ENCODE data around the gene FMNL1.

FMNL1 gene

GRCh38 chr17:45221081-45222013 is at the start of gene FMNL1:
FMNL1 (plus strand) TSS chr17:45221885; CDS start chr17:45222125, 240 bp downstream.
- peak; percentile 70 for DNase-seq

- DNase-seq: no peak
Measured at GRCh38 chr17:45172232-45172540, 49.5 kb upstream of the FMNL1 start.

DNA sequence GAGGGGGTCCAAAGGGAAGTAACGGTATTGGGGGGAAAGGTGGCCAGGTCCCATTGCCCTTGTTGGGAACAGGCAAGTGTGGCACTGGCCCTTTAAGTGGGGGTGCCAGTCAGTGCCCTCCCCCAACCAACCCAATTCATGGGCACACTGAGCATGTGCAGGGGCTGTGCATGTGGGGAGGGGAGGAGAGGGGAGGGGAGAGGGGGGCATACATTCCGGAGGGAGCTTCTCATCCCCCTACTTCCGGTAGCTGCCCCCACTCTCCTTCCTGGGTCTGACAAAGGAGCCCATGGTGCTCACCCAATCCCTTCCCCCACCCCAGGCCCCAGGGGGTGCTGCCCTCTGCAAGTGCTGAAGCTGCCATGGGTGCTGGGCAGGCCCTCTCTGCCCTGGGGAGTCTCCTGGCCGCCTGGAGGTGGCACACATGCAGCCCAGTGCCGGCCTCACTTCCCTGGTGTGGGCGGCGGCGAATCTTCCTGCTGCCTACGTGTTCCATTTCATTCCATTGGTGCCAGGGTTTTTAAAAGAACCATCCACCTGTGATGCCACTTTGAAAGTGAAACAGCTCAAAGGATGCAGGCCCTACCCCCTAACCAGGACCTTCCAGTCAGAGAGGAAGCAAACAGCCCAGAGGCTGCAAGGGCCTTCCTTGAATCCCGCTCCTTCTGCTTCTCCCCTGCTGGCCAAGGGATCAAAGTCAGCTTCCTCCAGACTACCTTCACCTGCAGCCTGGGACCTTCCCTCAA is 49.0 kb upstream of the FMNL1 start:
- peak; percentile 38 for DNase-seq

DNA sequence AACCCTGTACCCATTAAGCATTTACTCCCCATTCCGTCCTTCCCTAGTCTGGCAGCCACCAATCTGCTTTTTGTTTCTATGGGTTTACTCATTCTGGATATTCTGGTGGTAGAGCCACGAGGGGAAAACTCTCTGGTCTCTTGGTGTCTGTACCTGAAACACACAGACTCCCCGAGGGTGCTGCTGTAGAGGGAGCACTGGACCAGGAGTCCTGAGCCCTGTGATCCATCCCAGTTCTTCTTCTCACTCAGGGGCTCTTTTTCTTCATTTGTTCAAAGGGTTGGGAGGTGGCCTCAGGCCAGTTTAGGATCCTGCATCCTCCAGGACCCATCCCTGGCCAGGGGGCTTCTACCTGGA is 45.9 kb upstream of the FMNL1 start:
- no peak for DNase-seq

- no peak for DNase-seq
Measured at GRCh38 chr17:45177563-45177962, 44.1 kb upstream of the FMNL1 start.

DNA sequence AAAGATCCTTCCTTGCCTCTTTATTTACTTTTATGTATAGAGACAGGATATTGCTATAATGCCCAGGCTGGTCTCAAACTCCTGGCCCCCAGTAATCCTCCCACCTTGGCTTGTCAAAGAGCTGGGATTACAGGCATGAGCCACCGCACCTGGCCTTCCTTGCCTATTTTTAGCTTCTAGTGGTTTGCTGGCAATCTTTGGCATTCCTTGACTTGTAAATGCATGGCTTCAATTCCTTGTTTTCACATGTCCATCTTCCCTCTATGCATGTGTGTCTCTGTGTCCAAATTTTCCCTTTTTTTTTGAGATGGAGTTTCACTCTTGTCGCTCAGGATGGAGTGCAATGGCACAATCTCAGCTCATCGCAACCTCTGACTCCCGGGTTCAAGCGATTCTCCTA is 37.5 kb upstream of the FMNL1 start:
- no peak for DNase-seq

DNA sequence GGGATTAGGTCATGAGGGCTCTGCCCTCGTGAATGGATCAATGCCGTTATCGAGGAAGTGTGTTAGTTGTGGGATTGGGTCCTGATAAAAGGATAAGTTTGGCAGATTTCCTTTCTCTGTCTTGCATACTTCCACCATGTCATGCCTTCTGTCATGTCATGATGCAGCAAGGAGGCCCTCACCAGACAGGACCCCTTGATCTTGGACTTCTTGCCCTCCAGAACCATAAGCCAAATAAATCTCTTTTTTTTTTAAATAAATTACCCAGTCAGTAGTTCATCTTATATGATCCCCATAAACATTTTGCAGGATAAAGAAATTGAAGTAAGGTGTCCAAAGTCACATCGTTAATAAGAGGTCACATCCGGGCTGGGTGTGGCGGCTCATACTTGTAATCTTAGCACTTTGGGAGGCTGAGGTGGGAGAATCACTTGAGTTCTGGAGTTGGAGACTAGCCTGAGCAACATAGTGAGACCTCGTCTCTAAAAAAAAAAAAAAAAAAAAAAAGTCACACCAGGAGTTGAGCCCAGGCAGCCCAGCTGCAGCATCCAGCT is 34.8 kb upstream of the FMNL1 start:
- no peak for DNase-seq

DNA sequence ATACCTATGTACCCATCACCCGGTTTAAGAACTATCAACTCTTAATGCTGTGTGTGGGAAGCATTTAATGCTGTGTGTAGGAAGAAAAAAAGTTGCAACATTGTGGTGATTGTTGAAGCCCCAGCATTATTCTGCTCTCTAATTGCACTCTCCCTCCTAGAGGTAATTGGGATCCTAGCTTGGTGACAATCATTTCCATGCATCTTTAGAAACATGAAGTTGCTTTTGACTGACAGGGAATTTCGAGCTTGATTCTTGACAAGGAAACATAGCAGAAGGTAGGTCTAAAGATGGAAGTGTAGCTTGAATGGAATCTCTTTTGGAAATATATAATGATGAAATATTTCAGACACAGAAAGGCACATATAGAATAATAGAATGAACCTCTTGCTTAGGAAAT is 32.7 kb upstream of the FMNL1 start:
- no peak for DNase-seq

- no peak for DNase-seq
Measured at GRCh38 chr17:45190503-45191255, 31.0 kb upstream of the FMNL1 start.

- no peak for DNase-seq
Measured at GRCh38 chr17:45195424-45195823, 26.3 kb upstream of the FMNL1 start.

- DNase-seq: no peak
Measured at GRCh38 chr17:45197108-45197507, 24.6 kb upstream of the FMNL1 start.

GRCh38 chr17:45197555-45198334 is 23.9 kb upstream of the FMNL1 start:
- peak; percentile 84 for DNase-seq

GRCh38 chr17:45200701-45201100 is 21.0 kb upstream of the FMNL1 start:
- DNase-seq: peak; percentile 4

GRCh38 chr17:45201457-45201856 is 20.2 kb upstream of the FMNL1 start:
- no peak for DNase-seq

DNA sequence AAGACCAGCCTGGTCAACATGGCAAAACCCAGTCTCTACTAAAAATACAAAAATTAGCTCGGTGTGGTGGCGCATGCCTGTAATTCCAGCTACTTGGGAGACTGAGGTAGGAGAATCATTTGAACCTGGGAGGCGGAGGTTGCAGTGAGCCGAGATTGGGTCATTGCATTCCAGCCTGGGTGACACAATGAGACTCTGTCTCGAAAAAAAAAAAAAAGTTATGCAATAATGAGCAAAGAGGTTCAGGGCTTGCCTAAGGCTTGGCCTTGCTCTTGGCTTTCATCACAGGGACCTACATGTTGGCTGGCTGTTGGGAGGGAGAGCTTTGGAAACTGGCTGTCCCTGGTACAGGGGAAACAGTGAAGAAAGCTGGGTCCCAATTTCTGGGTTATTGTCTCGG is 19.8 kb upstream of the FMNL1 start:
- DNase-seq: peak; percentile 28

- peak; percentile 76 for DNase-seq
Measured at GRCh38 chr17:45218895-45219661, 2.6 kb upstream of the FMNL1 start.

DNA sequence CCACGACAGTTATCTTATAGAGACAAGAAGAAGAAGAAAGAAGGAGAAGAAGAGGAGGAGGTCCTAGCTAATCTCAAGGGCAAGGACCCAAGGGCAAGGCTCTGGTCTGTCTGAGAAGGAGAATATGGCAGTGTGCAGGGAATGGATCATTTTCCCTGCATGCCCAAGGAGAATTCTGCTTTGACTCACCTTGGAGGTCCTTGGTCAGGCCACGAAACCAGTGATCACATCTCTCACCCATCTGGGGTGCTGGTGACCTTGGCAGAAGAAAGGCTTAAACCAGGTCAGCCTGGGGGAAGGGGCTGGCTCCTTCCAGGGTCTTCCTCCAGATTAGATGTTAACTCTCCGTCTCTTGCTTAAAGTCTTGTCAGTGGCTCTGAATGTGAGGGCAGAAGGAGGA is 1.6 kb upstream of the FMNL1 start:
- no peak for DNase-seq

DNA sequence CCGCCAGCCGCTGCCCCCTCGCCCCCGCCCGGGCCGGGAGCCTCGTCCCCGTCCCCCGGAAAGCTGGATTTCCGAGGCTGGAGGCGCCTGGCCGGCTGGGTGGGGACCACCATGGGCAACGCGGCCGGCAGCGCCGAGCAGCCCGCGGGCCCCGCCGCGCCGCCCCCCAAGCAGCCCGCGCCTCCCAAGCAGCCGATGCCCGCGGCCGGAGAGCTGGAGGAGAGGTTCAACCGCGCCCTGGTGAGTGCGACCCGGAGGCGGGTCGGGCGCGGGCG is 266 bp downstream of the FMNL1 start:
- DNase-seq: no peak

DNA sequence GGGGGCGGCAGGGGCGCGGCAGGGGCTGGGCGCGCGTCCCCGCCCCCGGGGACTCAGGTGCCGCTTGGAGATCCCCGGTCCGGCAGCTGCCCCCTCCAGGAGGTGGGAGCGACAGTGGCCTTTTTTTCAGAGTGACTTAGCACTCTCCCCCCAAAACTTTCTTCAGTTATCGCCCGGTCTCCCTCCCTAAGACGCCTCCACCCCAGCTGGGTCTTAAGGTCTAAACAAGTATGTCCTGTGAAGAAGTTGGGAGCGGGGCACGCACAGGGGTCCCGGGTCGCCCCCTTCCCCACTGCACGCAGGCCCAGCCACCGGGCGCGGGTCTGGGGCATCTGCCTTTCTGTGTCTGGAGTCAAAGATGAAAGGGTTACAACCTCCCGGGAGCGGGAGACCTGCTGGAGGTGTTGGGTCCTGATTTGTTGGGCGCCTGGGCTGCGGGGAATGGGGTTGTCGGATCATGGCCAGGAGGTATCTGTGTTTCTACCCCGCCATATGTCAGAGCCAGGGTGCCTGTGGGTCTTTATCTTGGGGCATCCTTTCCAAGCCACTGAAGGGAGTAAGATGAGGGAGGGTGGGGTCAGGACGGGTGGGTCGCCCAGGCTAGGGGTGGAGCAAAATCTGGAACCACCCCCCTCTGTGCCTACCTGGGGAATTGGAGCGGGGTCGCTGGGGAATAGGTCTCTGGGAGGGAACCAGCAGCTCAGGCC is 757 bp downstream of the FMNL1 start:
- peak; percentile 64 for DNase-seq

GRCh38 chr17:45222996-45223538 is 1.4 kb downstream of the FMNL1 start:
- DNase-seq: no peak
